PC-9 (cell line): ENCODE results near the gene MTMR4.

Experiments used
- EZH2 ChIP-seq: fragments of 200-600 bp; sonication (generic); IDR thresholded peaks from 2 replicates; pipeline ENCODE4 v1.8.0; 2017; ENCODE audit warnings: antibody characterized with exemption, low read depth
- TF ChIP-seq, protein P1 (sequence below): fragments of 200-600 bp; sonication (generic); conservative IDR thresholded peaks from 2 replicates; pipeline ENCODE4 v1.6.1; 2017; ENCODE audit warnings: mixed run types, antibody characterized with exemption, mild to moderate bottlenecking, moderate library complexity

DNA sequence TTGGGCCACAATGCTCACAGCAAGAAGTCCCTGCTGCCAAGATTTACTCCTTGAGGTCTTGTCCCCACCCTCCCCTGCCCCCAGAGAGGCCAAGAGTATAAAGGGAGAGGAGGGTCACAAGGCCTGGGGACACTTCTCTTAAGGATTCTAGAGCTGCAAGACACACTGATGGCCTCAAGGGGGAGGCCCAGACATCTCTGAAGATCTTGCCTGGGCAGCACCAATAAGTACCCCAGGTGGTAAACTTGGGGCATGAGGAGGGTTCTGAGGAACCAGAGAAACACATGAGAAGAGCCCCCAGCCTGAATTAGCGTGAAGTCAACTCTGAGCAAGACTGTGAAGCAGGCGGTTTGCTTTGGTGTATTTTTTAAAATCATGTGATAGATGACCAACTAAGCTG, 26.8 kb upstream of the MTMR4 start:
- TF ChIP-seq, protein P1, sequence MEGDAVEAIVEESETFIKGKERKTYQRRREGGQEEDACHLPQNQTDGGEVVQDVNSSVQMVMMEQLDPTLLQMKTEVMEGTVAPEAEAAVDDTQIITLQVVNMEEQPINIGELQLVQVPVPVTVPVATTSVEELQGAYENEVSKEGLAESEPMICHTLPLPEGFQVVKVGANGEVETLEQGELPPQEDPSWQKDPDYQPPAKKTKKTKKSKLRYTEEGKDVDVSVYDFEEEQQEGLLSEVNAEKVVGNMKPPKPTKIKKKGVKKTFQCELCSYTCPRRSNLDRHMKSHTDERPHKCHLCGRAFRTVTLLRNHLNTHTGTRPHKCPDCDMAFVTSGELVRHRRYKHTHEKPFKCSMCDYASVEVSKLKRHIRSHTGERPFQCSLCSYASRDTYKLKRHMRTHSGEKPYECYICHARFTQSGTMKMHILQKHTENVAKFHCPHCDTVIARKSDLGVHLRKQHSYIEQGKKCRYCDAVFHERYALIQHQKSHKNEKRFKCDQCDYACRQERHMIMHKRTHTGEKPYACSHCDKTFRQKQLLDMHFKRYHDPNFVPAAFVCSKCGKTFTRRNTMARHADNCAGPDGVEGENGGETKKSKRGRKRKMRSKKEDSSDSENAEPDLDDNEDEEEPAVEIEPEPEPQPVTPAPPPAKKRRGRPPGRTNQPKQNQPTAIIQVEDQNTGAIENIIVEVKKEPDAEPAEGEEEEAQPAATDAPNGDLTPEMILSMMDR = peak; percentile 58
- TF ChIP-seq EZH2 = no peak
